HL-60 (cell line): ENCODE results near the gene TBXT.

Experiments used
- DNase-seq, 2 experiments: peaks; one replicate each; pipeline ENCODE4 v3.0.0-alpha.2; 2010 to 2020; ENCODE audit warnings: low read depth in 1 of 2, low spot score in 1 of 2
- H3K27ac ChIP-seq: fragments of 250-450 bp; sonication (Bioruptor Pico); replicated peaks from 2 replicates; pipeline ENCODE4 v1.5.1; 2020; ENCODE audit warnings: mild to moderate bottlenecking, moderate library complexity
- H3K27me3 ChIP-seq: fragments of 250-450 bp; sonication (Bioruptor Pico); 2 replicates; pipeline ENCODE4 v1.5.1; 2021; ENCODE audit warnings: mild to moderate bottlenecking, moderate library complexity; ENCODE audit not compliant: insufficient read depth, poor library complexity, severe bottlenecking
- H3K4me3 ChIP-seq: replicated peaks from 2 replicates; pipeline ENCODE4 v1.5.1; 2011; ENCODE audit warnings: mild to moderate bottlenecking, control low read depth, low read length; ENCODE audit not compliant: insufficient read depth
- CTCF ChIP-seq: IDR thresholded peaks from one replicate; pipeline ENCODE4 v1.5.1; 2011; ENCODE audit warnings: low read length, control low read depth, inconsistent platforms; ENCODE audit not compliant: insufficient read depth
- GABPA ChIP-seq: IDR thresholded peaks from 2 replicates; pipeline ENCODE4 v1.6.1; 2012; ENCODE audit warnings: low read depth
- POLR2AphosphoS5 ChIP-seq: IDR thresholded peaks from 2 replicates; pipeline ENCODE4 v1.6.1; 2012; ENCODE audit warnings: low read depth
- SPI1 ChIP-seq: IDR thresholded peaks from 2 replicates; pipeline ENCODE4 v1.6.1; 2012; ENCODE audit warnings: low read depth, mild to moderate bottlenecking, borderline replicate concordance
- TF ChIP-seq, protein P1 (sequence below): IDR thresholded peaks from 2 replicates; pipeline ENCODE4 v1.6.1; 2012; ENCODE audit warnings: low read depth; ENCODE audit not compliant: insufficient replicate concordance

The TBXT gene

DNA sequence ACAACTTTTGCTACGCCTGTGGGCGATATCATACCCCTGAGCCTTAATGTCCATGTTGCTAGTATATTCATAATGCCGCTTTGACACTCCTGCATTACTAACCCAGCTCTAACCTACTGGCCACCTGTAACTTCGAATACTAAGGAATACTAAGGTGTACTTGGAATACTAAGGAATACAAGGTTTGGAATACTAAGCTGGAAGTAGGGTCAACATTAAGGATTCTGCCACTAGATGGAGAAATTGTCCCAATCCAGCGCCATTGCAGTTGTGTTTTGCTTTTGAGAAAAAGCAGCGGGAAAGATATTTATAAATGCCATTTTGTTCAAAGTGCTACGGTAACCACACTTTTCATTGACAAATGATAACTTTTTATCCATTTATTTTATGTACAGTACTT lies 10.7 kb downstream of the TBXT start:
- no peak for DNase-seq
- Histone ChIP-seq H3K27me3 (no peaks in the 10 kb centered on the region), H3K4me3 (no peak overlapping the region), H3K27ac (no peak overlapping the region)
- no peak for TF ChIP-seq SPI1
- no peak for TF ChIP-seq CTCF
- no peak for TF ChIP-seq GABPA
- TF ChIP-seq, protein P1, sequence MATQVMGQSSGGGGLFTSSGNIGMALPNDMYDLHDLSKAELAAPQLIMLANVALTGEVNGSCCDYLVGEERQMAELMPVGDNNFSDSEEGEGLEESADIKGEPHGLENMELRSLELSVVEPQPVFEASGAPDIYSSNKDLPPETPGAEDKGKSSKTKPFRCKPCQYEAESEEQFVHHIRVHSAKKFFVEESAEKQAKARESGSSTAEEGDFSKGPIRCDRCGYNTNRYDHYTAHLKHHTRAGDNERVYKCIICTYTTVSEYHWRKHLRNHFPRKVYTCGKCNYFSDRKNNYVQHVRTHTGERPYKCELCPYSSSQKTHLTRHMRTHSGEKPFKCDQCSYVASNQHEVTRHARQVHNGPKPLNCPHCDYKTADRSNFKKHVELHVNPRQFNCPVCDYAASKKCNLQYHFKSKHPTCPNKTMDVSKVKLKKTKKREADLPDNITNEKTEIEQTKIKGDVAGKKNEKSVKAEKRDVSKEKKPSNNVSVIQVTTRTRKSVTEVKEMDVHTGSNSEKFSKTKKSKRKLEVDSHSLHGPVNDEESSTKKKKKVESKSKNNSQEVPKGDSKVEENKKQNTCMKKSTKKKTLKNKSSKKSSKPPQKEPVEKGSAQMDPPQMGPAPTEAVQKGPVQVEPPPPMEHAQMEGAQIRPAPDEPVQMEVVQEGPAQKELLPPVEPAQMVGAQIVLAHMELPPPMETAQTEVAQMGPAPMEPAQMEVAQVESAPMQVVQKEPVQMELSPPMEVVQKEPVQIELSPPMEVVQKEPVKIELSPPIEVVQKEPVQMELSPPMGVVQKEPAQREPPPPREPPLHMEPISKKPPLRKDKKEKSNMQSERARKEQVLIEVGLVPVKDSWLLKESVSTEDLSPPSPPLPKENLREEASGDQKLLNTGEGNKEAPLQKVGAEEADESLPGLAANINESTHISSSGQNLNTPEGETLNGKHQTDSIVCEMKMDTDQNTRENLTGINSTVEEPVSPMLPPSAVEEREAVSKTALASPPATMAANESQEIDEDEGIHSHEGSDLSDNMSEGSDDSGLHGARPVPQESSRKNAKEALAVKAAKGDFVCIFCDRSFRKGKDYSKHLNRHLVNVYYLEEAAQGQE, result no peak
- no peak for TF ChIP-seq POLR2AphosphoS5

- no peak for DNase-seq
- Histone ChIP-seq H3K27ac (no peak overlapping the region), H3K27me3 (no peaks in the 10 kb centered on the region), H3K4me3 (no peak overlapping the region)
- TF ChIP-seq CTCF (no peak), SPI1 (no peak), GABPA (no peak), POLR2AphosphoS5 (no peak)
- TF ChIP-seq, protein P1, result no peak
These were observed 13.7 kb downstream of the TBXT start for GRCh38 chr6:166153966-166154365.

- no peak for DNase-seq
- no peak overlapping the region for H3K4me3 ChIP-seq
- no peaks in the 10 kb centered on the region for H3K27me3 ChIP-seq
- TF ChIP-seq POLR2AphosphoS5, result no peak
- no peak for TF ChIP-seq CTCF
- no peak for TF ChIP-seq GABPA
- TF ChIP-seq SPI1, result no peak
- TF ChIP-seq, protein P1, result no peak
- no peak overlapping the region for H3K27ac ChIP-seq
These were observed 15.0 kb downstream of the TBXT start for GRCh38 chr6:166152660-166153059.
